NB4 (cell line): ENCODE results near the gene DIDO1.

ENCODE experiments used
- POLR2A ChIP-seq: IDR thresholded peaks from 2 replicates; pipeline ENCODE4 v1.6.1; 2011; ENCODE audit warnings: mild to moderate bottlenecking; ENCODE audit not compliant: insufficient read length; ENCODE audit errors: extremely low read depth
- TF ChIP-seq, protein P1 (sequence below): IDR thresholded peaks from one replicate; pipeline ENCODE4 v1.5.1; 2012; ENCODE audit warnings: low read depth, low read length
- TF ChIP-seq, protein P2 (sequence below): IDR thresholded peaks from 2 replicates; pipeline ENCODE4 v1.6.1; 2011; ENCODE audit warnings: low read depth, low read length

DNA sequence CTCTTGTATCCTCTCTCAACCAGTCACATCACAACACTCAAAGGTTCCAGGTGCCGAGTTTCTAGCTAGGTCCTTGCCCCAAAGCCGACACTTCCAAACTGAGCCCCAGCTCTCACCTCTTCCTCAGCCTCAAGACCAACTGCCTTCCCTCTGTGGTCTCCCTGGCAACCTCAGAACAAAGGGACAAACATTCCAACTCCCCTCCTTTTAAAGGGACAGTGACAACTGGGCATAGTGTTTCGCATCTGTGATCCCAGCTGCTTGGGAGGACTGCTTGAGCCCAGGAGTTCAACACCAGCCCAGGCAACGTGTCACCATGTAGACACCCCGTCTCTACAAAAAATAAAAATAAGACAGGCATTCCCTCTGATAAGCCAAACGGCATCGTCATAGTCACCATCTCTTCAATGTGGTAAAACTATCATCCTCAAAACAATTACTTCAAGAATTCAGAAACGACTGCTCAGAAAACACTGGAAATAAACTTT, 11.3 kb downstream of the DIDO1 start:
- TF ChIP-seq, protein P1, sequence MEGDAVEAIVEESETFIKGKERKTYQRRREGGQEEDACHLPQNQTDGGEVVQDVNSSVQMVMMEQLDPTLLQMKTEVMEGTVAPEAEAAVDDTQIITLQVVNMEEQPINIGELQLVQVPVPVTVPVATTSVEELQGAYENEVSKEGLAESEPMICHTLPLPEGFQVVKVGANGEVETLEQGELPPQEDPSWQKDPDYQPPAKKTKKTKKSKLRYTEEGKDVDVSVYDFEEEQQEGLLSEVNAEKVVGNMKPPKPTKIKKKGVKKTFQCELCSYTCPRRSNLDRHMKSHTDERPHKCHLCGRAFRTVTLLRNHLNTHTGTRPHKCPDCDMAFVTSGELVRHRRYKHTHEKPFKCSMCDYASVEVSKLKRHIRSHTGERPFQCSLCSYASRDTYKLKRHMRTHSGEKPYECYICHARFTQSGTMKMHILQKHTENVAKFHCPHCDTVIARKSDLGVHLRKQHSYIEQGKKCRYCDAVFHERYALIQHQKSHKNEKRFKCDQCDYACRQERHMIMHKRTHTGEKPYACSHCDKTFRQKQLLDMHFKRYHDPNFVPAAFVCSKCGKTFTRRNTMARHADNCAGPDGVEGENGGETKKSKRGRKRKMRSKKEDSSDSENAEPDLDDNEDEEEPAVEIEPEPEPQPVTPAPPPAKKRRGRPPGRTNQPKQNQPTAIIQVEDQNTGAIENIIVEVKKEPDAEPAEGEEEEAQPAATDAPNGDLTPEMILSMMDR = no peak
- TF ChIP-seq POLR2A = no peak
- TF ChIP-seq, protein P2, sequence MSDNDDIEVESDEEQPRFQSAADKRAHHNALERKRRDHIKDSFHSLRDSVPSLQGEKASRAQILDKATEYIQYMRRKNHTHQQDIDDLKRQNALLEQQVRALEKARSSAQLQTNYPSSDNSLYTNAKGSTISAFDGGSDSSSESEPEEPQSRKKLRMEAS = no peak
